Measurements from ENCODE around the gene CTRL.

DNA sequence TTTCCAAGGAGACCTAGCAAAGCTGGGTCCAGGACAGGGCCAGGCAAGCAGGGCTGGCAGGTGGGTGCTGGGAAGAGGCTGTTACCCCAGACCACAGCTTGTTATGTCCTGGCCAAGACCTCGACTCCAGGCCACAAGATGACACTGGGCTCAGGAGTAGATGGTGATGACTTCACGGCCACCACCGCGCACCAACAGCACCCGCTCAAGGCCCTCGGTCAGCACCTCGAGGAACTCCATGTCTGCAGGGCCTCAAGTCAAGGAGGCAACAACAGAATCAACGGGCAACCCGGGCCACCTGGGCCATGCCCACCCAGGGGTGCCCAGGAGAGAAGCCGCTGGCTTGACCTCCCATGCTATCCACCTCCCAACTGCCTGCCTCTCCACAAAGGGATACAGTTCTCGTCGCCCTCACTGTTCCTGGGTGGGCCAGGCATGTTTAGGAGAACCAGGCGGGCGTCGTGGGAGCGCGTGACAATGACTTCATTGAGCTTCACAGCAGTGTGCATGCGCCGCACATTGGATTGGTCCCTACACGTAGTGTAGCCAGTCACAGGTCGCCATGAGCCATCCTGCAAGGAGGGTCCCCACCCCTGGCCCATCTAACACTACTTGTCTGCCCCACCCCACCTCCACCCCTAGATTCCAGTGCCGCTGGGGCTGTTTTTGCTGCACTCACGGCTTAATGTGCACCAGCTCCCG is 13.2 kb upstream of the CTRL start:
- no peak for TF ChIP-seq TAF1 (IDR thresholded peaks at IDR 0.05; ENCODE audit: low read depth)
- no peak for TF ChIP-seq EP300 (IDR thresholded peaks at IDR 0.05; ENCODE audit: borderline replicate concordance)
